ENCODE results near the gene TMEM178B.

- TF ChIP-seq CTCF (IDR thresholded peaks at IDR 0.05 in 4 of 5, conservative IDR thresholded peaks at IDR 0.05 in 1 of 5) (no peak), POLR2A (IDR thresholded peaks at IDR 0.05) (no peak)
Observed at GRCh38 chr7:141079219-141079618, 5.4 kb downstream of the TMEM178B start.
